SK-N-SH (cell line): ENCODE results near the gene ATAD1. TPM values are rescaled to one million over a fixed set of nuclear protein-coding genes. Genes with fewer than 3 reads are reported as not detected.
"Not testable (repeated sequence)": the region's sequence is repeated elsewhere in the genome, so short reads cannot be mapped to it uniquely, and the experiment has no call there.

Source experiments
- CTCF ChIA-PET: fragments of 300-600, 350-600 bp; formaldehyde crosslinking; extraction: SDS; loops from one replicate; lab custom pipeline; 2021; lab: Yijun Ruan, JAX
- POLR2A ChIA-PET: fragments of 350-600 bp; sonication (Branson Sonifier 250); formaldehyde crosslinking; extraction: SDS; loops from one replicate; lab custom pipeline; 2020; ENCODE audit warnings: antibody characterized with exemption, inconsistent platforms; lab: Yijun Ruan, JAX
- DNase-seq: peaks from one replicate; pipeline ENCODE4 v3.0.0; 2012
- H2AFZ ChIP-seq: fragments of 200-600 bp; sonication (generic); 2 replicates; pipeline ENCODE4 v1.8.1; 2016; ENCODE audit warnings: antibody characterized with exemption, mild to moderate bottlenecking, low read depth
- H3F3A ChIP-seq: fragments of 200-600 bp; sonication (generic); replicated peaks from 2 replicates; pipeline ENCODE3; 2016; ENCODE audit warnings: antibody characterized with exemption, mild to moderate bottlenecking; ENCODE audit not compliant: insufficient read depth
- H3K27ac ChIP-seq, 2 experiments: fragments of 200-500 bp in 1 of 2; fragments of 200-600 bp in 1 of 2; sonication (Bioruptor generic) in 1 of 2; sonication (generic), shearing (Covaris generic) in 1 of 2; 2 replicates each; pipeline versions ENCODE4 v1.5.1 to v1.6.1; 2014 to 2016; ENCODE audit warnings: low read depth in 2 of 2, inconsistent platforms in 1 of 2, low read length in 1 of 2, mild to moderate bottlenecking in 1 of 2, mixed read lengths in 1 of 2
- H3K27me3 ChIP-seq: fragments of 200-600 bp; sonication (generic), shearing (Covaris generic); 2 replicates; pipeline ENCODE4 v1.6.1; 2016; ENCODE audit warnings: mixed run types; ENCODE audit not compliant: insufficient read depth
- H3K36me3 ChIP-seq, 2 experiments: fragments of 200-500 bp in 1 of 2; fragments of 200-600 bp in 1 of 2; sonication (Bioruptor generic) in 1 of 2; sonication (generic) in 1 of 2; replicated peaks in 1 of 2; 2 replicates each; pipeline versions ENCODE3 to v1.5.1; 2014 to 2016; ENCODE audit warnings: low read length in 1 of 2, mild to moderate bottlenecking in 1 of 2; ENCODE audit not compliant: insufficient read depth in 2 of 2, control insufficient read depth in 1 of 2
- H3K4me1 ChIP-seq, 2 experiments: fragments of 200-500 bp in 1 of 2; fragments of 200-600 bp in 1 of 2; sonication (Bioruptor generic) in 1 of 2; sonication (generic), shearing (Covaris generic) in 1 of 2; 2 replicates each; pipeline versions ENCODE4 v1.5.1 to v1.6.1; 2014 to 2016; ENCODE audit warnings: low read depth in 1 of 2, low read length in 1 of 2, mixed run types in 1 of 2; ENCODE audit not compliant: insufficient read depth in 2 of 2, control insufficient read depth in 1 of 2
- H3K4me2 ChIP-seq: fragments of 200-600 bp; sonication (generic), shearing (Covaris generic); 2 replicates; pipeline ENCODE4 v1.6.1; 2017; ENCODE audit warnings: mixed run types
- H3K4me3 ChIP-seq, 2 experiments: fragments of 200-500 bp in 1 of 2; fragments of 200-600 bp in 1 of 2; sonication (Bioruptor generic) in 1 of 2; sonication (generic), shearing (Covaris generic) in 1 of 2; 2 replicates each; pipeline versions ENCODE4 v1.5.1 to v1.8.1; 2014 to 2016; ENCODE audit warnings: low read depth in 2 of 2, inconsistent platforms in 1 of 2, low read length in 1 of 2, mild to moderate bottlenecking in 1 of 2, mixed read lengths in 1 of 2, moderate library complexity in 1 of 2
- H3K79me2 ChIP-seq: fragments of 200-600 bp; sonication (generic); 2 replicates; pipeline ENCODE4 v1.8.1; 2017; ENCODE audit warnings: mild to moderate bottlenecking; ENCODE audit not compliant: insufficient read depth
- H3K9ac ChIP-seq: fragments of 200-600 bp; sonication (generic); 2 replicates; pipeline ENCODE4 v1.6.1; 2017; ENCODE audit warnings: mixed run types
- H3K9me2 ChIP-seq: fragments of 200-600 bp; sonication (generic); 2 replicates; pipeline ENCODE4 v1.6.1; 2017; ENCODE audit warnings: mixed run types
- H3K9me3 ChIP-seq: fragments of 200-600 bp; sonication (generic); 2 replicates; pipeline ENCODE4 v1.6.1; 2017; ENCODE audit warnings: mixed run types, mild to moderate bottlenecking, moderate library complexity
- H4K20me1 ChIP-seq: fragments of 200-600 bp; sonication (generic); 2 replicates; pipeline ENCODE4 v1.6.1; 2017; ENCODE audit warnings: mild to moderate bottlenecking, mixed run types; ENCODE audit not compliant: insufficient read depth
- CTCF ChIP-seq: fragments of 200-600 bp; sonication (generic); IDR thresholded peaks from 2 replicates; pipeline ENCODE4 v1.6.1; 2017; ENCODE audit warnings: antibody characterized with exemption, mild to moderate bottlenecking, moderate library complexity
- ELF1 ChIP-seq: IDR thresholded peaks from 2 replicates; pipeline ENCODE4 v1.4.0; 2012
- EP300 ChIP-seq, 2 experiments: IDR thresholded peaks; 2 replicates each; pipeline versions ENCODE4 v1.4.0 to v1.6.1; 2012; ENCODE audit warnings: borderline replicate concordance in 1 of 2, low read depth in 1 of 2, low read length in 1 of 2
- FOXJ3 ChIP-seq: sonication (generic); formaldehyde crosslinking; IDR thresholded peaks from 2 replicates; pipeline ENCODE4 v1.5.1; 2020; ENCODE audit warnings: mild to moderate bottlenecking, missing genetic modification reagents
- JUND ChIP-seq: IDR thresholded peaks from 2 replicates; pipeline ENCODE4 v1.4.0; 2012
- NFIC ChIP-seq: IDR thresholded peaks from 2 replicates; pipeline ENCODE4 v1.4.0; 2012; ENCODE audit warnings: borderline replicate concordance
- RAD21 ChIP-seq: IDR thresholded peaks from 2 replicates; pipeline ENCODE4 v1.6.1; 2012; ENCODE audit warnings: mild to moderate bottlenecking, low read length
- RCOR1 ChIP-seq: fragments of 150-350 bp; IDR thresholded peaks from 2 replicates; pipeline ENCODE4 v1.6.1; 2017; ENCODE audit warnings: antibody characterized with exemption, low read length
- RFX5 ChIP-seq: IDR thresholded peaks from 2 replicates; pipeline ENCODE4 v1.6.1; 2012; ENCODE audit warnings: mild to moderate bottlenecking, improper control_type of control experiment, low read length
- SMC3 ChIP-seq: IDR thresholded peaks from 2 replicates; pipeline ENCODE4 v1.6.1; 2012; ENCODE audit warnings: low read depth, low read length, improper control_type of control experiment
- TCF12 ChIP-seq: IDR thresholded peaks from 2 replicates; pipeline ENCODE4 v1.4.0; 2012
- WGBS: methylation state at CpG from one replicate; pipeline ENCODE4 v1.1.6; 2017; ENCODE audit warnings: low lambda C conversion rate; 5-methylcytosine and 5-hydroxymethylcytosine counted together
- polyA plus RNA-seq, 3 experiments: library from polyadenylated mRNA; depleted of rRNA; stranded (reverse); fragments of >200 nt; gene quantifications; 2 replicates each; pipeline ENCODE4 v1.2.3, GENCODE V29; 2012
- TF ChIP-seq, protein P1 (sequence below): fragments of 150-350 bp; IDR thresholded peaks from 2 replicates; pipeline ENCODE4 v1.6.1; 2016; ENCODE audit warnings: mild to moderate bottlenecking, low read depth, low read length
- TF ChIP-seq, protein P2 (sequence below): IDR thresholded peaks from 2 replicates; pipeline ENCODE4 v1.4.0; 2012; ENCODE audit warnings: low read depth
- TF ChIP-seq, protein P3 (sequence below): IDR thresholded peaks from 2 replicates; pipeline ENCODE4 v1.4.0; 2012; ENCODE audit warnings: low read depth, borderline replicate concordance

ATAD1 gene
- polyA plus RNA-seq, 1 of the 3 experiments (the other 2 are of a cell fraction), result 13.5 TPM

DNA sequence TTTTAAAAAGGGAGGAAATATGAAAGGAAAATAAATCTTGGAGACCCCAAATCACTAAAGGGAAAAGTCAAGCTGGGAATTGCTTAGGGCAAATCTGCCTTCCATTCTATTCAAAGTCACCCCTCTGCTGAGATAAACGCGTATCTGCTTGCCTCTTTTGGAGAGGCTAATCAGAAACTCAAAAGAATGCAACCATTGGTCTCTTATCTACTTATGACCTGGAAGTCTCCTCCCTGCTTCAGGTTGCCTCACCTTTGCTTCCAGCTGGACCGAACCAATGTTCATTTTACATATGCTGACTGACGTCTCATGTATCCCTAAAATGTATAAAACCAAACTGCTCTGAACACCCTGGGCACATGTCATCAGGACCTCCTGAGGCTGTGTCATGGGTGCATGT, 14.7 kb downstream of the ATAD1 start:
- peaks cover 80 to 97% of the 10 kb centered on the region in 2 experiments for H3K36me3 ChIP-seq
- no peaks in the 10 kb centered on the region for H3K27me3 ChIP-seq
- H3F3A ChIP-seq, result peaks cover 5% of the 10 kb centered on the region
- CTCF ChIA-PET, result interaction anchor here (0.6 to 1.3 kb wide), 3 partner anchors 9 to 937 kb away, joined by 3 to 6 read pairs (median 3); no protein-coding TSS in a partner anchor
- no peaks in the 10 kb centered on the region for H3K4me1 ChIP-seq
- no peak for TF ChIP-seq JUND
- TF ChIP-seq, protein P1, sequence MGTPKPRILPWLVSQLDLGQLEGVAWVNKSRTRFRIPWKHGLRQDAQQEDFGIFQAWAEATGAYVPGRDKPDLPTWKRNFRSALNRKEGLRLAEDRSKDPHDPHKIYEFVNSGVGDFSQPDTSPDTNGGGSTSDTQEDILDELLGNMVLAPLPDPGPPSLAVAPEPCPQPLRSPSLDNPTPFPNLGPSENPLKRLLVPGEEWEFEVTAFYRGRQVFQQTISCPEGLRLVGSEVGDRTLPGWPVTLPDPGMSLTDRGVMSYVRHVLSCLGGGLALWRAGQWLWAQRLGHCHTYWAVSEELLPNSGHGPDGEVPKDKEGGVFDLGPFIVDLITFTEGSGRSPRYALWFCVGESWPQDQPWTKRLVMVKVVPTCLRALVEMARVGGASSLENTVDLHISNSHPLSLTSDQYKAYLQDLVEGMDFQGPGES, result no peak
- TF ChIP-seq RFX5, result no peak
- no peak for TF ChIP-seq RAD21
- TF ChIP-seq ELF1, result no peak
- TF ChIP-seq, protein P2, sequence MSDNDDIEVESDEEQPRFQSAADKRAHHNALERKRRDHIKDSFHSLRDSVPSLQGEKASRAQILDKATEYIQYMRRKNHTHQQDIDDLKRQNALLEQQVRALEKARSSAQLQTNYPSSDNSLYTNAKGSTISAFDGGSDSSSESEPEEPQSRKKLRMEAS, result no peak
- TF ChIP-seq NFIC, result no peak
- no peak for TF ChIP-seq TCF12
- TF ChIP-seq CTCF, result no peak
- no peak for TF ChIP-seq SMC3
- TF ChIP-seq EP300 (IDR thresholded peaks at IDR 0.05; ENCODE audit: borderline replicate concordance in 1 of 2, low read depth in 1 of 2, low read length in 1 of 2), result no peak
- TF ChIP-seq, protein P3, sequence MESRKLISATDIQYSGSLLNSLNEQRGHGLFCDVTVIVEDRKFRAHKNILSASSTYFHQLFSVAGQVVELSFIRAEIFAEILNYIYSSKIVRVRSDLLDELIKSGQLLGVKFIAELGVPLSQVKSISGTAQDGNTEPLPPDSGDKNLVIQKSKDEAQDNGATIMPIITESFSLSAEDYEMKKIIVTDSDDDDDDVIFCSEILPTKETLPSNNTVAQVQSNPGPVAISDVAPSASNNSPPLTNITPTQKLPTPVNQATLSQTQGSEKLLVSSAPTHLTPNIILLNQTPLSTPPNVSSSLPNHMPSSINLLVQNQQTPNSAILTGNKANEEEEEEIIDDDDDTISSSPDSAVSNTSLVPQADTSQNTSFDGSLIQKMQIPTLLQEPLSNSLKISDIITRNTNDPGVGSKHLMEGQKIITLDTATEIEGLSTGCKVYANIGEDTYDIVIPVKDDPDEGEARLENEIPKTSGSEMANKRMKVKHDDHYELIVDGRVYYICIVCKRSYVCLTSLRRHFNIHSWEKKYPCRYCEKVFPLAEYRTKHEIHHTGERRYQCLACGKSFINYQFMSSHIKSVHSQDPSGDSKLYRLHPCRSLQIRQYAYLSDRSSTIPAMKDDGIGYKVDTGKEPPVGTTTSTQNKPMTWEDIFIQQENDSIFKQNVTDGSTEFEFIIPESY, result no peak
- no peak for TF ChIP-seq FOXJ3
- no peak for TF ChIP-seq RCOR1
- TF ChIP-seq, all 33 proteins: peak for 0
- 98% methylated on average over 4 of the region's 4 CpGs for WGBS
- no peaks in the 10 kb centered on the region for H4K20me1 ChIP-seq
- no peaks in the 10 kb centered on the region for H3K9me2 ChIP-seq
- H3K9me3 ChIP-seq, result peaks cover 24% of the 10 kb centered on the region; the same call in 1 of the 2 replicates
- H3K4me3 ChIP-seq, result no peak overlapping the region
- H3K27ac ChIP-seq, result no peak overlapping the region
- POLR2A ChIA-PET, result no interaction called here
- DNase-seq, result no peak
- peaks cover 86% of the 10 kb centered on the region for H3K79me2 ChIP-seq
- no peak overlapping the region for H3K4me2 ChIP-seq
- no peak overlapping the region for H2AFZ ChIP-seq
- no peak overlapping the region for H3K9ac ChIP-seq

- POLR2A ChIA-PET, result not testable (repeated sequence)
- H3K79me2 ChIP-seq, result peaks cover 86% of the 10 kb centered on the region
Observed at GRCh38 chr10:87801813-87802435, 16.1 kb downstream of the ATAD1 start.

More at GRCh38 chr10:87801813-87802435, 16.1 kb downstream of the ATAD1 start:
- H3K9ac ChIP-seq, H3K9me2 ChIP-seq, H2AFZ ChIP-seq, H3K4me3 ChIP-seq, H3K27ac ChIP-seq, H3K27me3 ChIP-seq, H3K4me1 ChIP-seq, H4K20me1 ChIP-seq, CTCF ChIA-PET, DNase-seq, H3F3A ChIP-seq, H3K4me2 ChIP-seq: not testable (repeated sequence)
- H3K9me3 ChIP-seq, result peaks cover 24% of the 10 kb centered on the region; the same call in 1 of the 2 replicates
- H3K36me3 ChIP-seq, result peaks cover 77 to 89% of the 10 kb centered on the region in 2 experiments
- 100% methylated on average over 1 of the region's 1 CpG for WGBS
